Superior temporal gyrus (tissue), 1 donor: ENCODE results near the gene WBP2.

Experiments used
- DNase-seq: peaks from one replicate; pipeline ENCODE4 v3.0.0-alpha.2; 2016; ENCODE audit errors: extremely low spot score

The WBP2 gene

DNA sequence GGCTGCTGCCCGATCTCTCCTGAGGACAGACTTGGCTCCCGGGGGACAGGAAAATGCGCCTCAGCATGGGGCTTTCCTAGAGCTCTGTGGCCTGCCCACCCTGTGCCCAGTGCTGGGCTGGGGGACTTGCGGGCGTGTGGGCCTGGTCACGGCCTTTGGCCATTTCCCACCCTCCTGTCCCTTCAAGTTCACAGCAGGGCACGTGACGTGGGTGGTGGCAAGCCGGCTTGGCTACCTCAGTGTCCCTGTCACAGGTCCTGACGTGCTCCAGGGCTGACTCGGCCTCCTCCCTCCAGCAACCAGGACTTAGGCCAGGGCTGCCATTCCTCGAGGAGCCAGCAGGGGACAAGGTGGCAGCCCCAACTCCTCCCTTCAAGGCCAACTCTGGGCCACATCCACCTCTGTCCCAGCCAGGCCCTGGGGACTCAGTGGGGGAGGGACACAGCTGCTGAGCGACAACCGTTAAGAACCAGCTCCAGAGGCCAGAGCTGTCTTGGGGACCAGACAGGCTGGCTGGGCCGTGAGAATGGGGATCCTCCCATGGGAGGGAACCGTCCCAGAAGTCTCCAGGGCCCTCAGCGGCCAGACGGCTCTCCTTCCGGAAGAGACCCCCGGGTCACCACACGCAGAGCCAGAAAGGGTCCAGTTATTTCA is 9.9 kb downstream of the WBP2 start:
- DNase-seq: peak; percentile 45

DNA sequence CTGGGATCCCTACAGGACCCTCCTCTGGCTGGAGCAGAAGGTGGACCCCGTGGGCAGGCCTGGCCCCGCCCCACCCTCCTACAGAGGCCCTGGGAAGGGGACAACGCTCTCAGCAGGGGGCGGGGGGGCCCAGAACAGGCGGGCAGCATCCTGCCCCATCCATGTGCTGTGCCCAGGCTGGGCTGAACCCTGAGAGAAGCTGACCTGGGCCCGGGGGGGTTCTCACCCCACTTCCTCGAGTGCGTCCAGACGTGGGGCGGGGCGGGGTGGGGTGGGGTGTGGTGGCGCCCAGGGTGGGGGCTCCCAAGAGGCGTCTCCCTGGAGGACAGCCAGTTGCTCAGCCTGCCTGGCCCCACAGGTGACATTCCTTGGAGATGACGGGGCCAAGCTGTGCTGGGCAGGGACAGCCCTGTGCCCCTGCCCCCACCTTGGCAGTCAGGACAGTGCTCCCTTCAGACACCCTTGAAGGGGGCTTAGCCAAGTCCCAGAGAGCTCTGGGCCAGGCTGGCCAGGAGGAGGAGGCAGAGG is 10.5 kb downstream of the WBP2 start:
- DNase-seq: no peak

DNA sequence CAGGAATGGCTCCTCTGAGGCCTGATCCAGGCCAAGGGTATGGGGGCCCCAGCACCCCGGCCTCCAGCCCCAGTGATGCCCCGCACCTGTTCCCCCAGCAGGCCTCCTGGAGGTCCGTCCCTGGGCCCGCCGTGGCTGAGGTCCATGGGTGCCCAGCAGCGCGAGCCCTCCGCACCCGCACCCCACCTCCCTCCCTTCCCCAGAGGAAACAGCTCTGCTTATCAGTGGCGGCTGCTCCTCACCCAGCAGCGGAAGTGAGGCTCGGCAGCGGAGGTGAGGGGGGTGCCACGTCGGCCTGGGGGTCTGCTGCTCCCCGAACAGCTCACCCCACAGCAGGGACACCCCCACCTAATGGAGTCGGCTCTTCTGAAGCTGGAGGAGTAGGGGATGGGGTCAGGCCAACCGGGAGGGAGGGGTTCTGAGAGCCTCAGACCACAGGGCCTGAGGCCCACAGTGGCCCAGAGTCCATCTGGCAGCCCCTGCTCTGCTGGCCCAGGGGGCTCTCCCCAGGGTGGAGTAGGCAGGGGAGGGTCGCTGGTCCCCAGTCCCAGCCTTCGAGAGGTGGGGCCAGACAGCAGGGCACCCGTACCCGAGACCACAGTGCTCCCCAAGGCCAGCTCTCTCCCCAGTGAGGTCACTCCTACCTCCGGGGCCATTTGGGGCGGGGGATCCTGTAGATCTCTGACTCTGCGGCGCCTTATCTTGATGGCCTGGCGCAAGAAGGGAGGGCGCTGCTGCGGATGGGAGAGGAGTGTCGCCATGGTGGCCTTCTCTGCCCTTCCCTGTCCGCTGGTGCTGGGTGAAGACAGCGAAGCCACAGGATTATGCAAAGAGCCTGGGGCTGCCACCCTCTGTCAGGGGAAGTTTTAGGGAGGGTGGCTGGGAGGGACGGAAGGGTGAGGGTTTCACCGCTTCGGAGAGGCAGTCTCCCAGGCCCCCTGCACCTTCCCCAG is 11.3 kb downstream of the WBP2 start, which contains the start of gene UNC13D:
Gene UNC13D (minus strand): TSS at position 828 of the 953 bp plus-strand sequence. CDS start 67 bp downstream, at position 761.
- no peak for DNase-seq

DNA sequence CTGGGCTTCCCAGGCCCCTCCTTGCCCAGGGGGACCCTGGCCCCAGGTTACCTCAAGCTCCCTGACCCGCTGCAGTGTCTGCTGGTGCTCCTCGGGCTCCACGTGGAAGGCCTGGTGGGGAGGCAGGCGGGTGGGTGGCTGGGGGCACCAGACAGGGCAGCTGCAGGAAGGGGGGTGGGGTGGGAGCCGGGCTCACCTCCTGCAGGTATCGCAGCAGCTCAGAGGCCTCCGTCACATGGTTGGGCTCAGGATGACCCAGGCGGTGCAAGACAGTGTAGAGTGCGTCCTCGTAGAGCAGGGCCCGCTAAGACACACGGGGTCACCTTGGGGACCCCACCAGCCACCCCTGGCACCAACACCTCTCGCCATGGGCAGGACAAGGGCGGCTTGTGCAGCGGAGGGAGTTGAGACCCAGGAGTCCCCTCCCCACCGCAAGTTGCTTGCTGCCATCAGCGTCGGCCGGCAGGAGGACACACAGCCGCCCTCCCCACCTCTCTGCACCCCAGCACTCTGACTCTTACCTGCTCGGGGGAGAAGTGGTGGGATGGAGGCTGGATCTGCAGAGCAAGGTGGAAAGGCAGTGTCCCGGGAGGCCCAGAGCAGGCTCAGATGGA is 12.1 kb downstream of the WBP2 start:
- DNase-seq: no peak

DNA sequence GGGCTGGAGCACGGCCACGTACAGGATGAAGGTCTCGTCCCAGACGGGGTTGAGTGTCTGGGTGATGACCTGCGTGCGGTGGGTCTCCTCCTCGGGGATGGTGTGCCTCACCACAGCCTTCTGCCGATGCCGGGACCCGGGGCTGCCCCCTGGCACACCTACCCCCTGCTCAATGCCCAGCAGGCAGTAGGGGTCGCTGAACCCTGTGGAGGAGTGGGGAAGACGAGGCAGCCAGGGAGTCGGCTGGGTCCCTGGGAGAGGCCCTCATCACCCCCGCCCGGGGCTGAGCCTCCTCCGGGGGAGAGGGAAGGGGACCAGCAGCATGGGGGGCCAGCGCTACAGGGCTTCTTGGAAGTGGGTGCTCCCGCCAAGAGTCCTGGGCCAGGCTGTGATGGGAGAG is 12.7 kb downstream of the WBP2 start:
- DNase-seq: no peak

DNA sequence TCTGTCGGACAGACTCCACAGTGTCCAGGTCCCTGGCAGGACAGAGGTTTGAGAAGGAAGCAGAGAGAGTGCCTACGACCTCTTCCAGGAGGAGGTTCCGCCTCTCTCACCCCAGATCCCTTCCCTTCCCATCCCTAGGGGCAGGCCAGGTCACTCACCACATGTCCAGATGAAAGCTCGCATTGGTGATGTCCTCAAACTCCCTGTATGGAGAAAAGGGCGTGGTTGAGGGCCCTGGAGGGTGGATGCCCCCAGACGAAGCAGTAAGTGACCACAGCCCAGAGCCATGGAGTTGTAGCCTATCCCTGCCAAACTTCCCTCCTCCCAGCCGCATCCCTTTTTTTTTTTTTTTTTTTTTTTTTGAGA is 14.4 kb downstream of the WBP2 start:
- no peak for DNase-seq

DNA sequence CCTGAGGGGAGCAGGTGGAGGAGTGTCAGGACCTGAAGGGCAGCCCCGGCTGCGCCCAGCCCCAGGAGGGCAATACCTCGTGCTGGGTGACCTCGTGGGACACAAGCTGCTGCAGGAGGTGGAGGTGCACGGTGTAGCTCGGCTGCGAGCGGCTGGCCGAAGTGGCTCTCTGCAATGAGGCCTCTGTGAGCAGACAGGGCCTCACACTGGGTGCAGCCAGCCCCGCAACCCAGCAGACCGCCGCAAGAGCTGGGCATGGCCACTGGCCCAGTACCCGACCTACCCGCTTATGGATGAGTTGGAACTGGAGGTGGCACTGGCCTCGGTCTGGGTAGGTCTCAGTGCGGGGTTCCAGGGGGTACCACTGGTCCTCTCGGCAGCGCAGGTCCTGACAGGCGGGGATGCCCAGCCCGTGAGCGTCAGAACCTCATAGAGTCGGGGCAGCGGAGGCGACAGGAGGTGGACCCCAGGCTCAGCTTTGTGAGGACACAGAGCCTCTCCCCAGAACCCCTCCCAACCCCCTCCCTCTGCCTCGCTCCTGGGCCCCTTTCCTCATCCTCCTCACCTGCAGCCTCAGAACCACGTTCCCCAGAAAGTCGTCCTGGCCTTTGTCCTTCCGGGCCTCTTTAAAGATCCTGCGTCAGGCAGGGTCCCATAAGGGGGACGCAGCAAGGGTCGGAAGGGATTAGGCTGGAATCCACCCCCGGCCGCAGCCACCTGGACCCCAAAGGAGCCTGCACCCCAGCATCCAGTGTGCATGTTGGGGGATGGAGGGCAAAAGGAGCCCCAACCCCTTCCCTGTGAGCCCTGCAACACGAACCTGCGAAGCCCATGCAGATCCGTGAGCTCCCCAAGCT is 15.0 kb downstream of the WBP2 start:
- no peak for DNase-seq

DNA sequence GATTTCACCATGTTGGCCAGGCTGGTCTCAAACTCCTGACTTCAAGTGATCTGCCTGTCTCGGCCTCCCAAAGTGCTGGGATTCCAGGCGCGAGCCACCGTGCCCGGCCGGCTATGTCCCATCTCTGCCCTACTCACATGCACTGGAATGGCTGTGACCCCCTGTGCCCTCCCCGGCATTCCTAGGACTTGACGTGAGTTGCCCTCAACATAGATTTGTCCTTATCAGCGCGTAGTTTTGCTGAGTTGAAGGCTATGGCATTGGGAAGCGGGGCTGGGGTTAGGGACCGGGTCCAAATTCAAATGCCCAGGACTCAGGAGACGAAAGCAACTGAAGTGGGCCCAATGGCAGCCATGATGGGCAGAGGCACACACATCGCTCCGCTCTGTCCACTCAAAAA is 16.7 kb downstream of the WBP2 start:
- DNase-seq: no peak

DNA sequence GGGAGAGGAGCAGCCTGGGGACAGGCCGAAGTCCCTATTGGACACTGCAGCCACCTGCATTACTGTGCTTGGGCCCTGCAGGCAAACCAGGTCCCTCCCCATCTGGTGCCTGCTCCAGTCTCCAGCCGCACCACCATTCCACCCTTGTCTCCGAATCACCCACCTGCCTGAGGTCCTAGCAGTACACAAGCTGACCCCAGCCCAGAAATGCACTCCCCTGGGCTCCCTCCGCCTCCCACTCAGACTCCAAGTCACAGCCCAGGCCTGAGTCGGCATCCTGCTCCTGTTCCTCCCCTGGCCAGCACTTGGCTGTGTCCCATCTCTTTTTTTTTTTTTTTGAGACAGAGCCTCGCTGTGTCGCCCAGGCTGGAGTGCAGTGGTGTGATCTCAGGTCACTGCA is 17.2 kb downstream of the WBP2 start:
- DNase-seq: no peak

DNA sequence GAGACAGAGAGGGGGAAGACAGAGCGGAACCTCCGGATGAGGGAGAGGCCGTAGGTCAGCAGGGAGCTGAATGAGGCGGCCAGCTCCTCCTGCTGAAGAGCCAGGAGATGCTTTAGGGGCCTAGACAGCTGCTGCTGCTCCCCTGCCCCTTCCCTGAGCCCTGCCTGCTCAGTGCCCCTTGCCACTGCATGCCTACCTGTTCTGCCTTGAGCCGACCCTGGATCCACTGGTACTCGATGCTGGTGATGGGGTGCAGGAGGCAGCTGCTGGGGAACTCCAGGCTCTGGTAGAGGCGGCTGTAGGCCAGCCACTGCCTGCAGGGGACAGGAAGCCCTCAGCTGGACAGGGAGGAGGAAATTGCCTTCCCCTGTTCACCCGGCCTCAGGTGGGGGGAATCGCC is 18.5 kb downstream of the WBP2 start:
- DNase-seq: no peak

DNA sequence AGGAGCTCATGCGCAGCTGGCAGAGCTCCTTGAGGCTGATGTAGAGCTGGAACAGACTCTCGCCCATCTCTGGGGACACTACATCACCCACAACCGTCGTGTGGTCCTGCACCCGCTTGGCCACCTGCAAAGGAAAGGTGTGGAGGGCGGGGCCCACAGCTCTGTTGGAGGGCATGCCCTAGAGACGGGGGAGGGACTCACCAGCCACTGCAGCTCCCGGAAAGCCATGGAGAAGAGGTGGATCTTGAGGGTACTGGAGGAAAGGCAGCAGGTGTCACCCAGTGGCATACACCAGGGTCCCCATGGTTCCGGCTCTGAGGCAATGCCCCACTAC is 19.5 kb downstream of the WBP2 start:
- no peak for DNase-seq

DNA sequence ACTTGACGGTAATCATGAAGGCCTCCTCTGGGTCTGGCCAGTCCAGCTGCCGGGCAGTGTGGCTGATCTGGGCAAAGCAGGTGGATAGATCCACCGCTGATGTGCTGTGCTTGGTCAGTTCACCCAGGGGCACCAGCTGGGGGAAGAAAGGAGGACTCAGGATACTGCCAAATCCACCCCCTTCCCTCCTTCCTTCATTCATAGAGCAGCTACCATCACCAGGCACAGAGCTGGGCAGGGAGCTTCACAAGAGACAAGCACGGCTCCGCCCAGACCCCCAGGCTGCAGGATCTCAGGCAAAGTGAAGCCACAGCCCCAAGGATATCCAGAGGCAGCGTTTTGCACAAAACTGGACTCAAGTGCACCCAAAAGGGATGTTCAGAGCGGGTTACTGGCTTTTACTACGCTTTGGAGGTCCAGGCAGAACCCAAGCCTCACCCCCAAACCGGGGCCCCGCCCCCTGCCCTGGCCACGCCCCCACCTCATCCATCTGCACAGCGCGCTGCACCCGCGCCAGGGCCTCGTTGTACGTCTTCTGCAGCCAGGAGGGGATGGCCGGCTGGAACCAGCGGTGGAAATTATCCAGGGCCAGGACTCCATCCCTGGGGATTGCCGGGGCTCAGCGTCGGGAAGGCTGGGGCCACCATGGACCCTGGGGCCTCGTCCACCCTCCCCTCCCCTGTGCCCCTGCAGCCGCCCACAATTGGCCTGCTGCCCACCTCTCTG is 20.0 kb downstream of the WBP2 start:
- no peak for DNase-seq

DNA sequence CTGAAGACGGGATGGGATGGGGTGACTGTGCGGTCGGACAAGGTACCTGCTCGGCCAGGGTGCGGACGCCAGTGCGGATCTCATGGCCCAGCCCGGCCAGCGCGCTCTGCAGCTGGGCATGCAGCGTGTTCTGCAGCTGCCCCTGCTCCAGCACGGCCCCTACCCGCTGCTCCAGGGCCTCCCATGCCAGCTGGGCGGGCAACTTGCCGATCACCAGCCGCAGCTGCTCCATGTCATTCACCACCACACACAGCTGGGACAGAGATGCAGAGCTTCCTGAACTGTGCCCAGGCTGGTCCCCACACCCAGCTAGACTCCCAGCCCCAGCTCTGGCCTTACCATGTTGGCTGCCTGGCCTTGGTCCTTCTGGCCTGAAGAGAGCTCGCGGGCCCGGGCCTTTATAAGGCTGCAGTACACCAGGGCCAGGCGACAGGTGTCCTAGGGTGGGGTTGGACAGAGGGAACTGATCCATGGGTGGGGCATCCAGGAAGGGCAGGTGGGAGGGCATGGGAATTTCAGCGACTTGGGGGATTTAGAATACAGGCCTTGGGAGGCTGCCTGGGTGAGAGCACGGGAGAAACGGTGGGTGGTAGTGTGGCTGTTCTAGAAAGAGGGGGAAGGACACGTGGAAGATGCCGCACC is 20.7 kb downstream of the WBP2 start:
- DNase-seq: peak; percentile 29

DNA sequence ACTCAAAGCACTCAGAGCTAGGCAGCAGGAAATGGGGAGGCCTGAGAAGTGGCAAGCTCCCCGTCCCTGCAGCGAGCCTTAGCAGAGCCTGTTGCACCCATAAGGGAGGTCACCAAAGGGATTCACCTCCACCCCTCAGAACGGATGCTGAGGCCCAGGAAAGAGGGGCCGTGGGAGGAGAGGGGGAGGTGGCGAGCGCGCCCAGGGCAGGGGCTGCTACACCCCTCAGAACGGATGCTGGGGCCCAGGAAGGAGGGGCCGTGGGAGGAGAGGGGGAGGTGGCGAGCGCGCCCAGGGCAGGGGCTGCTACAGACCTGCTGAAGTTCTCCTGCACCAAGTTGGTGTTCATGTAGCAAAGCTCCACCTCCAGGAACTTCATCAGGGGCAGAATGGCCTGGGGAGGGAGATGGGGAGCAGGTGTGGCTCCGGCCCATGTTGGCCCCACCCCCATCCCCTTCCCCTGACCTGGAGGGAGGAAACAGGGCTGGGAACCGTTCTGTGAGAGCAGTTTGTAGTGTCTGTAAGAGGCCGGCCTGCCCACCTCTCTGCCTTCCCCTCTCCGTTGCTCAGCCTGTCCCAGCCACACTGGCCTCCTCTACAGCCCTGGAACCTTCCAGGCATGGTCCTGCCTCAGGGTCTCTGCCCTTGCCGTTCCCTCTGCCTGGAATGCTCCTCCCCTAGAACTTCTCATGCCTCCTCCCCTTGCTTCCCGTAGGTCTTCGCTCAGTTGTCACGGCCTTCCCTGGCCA is 22.3 kb downstream of the WBP2 start:
- DNase-seq: no peak

DNA sequence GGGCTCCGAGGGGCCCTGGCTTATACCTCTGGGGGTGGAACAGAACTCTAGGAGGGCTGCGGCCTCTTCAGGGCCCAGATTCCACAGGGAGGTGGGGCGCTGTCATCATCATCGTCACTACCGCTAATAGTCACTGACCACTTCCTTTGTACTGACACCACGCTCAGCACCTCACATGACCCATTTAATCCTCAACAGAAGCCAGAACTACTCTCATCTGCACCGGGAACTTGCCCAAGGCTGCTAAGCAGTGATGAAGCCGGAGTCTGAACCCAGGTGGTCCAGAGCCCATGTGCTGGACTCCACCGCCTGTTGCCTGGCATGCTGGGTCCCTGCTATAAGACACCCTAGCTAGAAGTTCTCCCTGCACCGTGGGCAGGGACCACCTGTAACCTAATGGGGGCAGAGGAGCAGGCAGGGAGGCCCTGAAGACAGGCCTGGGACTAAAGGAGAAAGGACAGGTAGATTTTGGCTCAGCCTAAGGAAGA is 22.9 kb downstream of the WBP2 start:
- no peak for DNase-seq

DNA sequence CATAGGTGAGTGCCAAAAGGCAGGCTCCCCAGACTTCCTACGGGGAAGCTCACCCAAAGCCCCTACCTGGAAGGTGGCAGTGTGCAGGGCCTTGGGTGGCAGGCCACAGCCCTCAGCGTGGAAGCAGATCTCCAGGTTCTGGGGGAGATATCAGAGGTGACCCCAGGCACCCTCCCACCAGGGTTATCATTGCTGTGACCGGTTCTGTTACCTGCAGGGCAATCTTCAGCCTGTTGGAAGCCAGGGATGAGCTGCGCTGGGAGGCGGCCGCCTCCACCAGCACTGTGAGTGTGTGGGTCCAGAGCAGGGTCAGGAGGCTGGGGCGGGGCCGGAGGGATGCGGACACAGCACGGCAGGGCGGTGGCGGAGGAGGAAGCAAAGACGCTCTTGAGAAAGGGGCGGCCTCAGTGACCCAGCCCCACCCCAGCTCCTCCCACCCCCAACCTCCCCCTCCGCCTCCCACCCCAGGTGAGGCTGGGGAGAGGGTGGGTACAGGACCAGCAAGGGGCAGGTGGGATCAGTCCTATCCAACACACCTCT is 24.0 kb downstream of the WBP2 start:
- DNase-seq: no peak

DNA sequence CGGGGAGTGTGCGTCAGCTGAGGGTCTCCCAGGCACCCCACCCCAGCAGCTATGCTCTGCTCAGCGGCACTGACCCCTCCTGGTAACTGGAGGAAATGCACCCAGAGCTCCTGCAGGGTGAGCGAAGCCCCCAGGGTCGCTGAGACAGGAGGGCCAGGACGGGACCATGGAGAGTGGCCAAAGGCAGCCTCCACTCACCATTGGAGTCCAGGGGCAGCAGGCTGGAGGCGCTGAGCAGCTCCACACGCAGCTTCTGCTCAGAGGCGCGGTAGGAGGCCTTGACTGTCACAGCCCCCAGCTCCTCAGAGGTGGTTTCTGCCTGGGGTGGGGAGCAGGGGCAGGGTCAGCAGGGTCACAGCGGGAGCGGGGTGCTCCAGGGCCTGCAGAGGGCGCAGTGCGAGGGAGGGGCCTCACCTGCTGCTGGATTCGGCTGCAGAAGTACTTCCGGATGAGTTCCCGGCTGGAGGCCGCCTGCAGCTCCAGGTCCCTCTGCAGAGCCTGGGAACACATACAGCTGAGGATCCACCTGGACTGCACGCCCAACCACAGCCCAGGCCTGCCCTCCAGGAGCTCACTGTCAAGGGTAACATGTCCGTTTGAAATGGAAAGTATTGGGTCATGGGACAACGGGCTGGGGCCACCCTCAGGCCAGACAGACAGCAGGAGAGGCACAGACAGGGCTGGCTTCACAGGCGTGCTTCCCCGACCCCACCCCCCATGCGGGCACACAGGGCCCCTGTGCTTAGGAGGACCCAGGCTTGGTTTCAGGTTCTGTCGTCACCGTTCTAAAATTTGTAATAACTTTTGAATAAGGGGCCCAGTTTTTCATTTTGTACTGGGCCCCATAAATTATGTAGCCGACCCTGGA is 24.7 kb downstream of the WBP2 start:
- DNase-seq: no peak

DNA sequence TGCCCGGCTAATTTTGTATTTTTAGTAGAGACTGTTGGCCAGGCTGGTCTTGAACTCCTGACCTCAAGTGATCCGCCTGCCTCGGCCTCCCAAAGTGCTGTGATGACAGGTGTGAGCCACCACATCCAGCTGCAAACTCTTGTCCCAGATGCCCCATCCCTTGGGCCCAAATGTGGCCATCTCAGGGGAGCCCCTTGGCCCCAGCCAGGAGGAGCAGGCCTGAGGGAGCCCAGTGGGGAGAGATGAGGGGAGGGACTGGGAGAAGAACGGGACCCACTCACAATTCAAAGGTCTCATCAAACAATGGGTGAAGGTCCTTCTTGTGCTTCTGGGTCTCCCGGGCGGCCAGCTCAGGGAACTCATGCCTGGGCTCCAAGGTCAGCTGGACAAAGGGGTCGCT is 25.4 kb downstream of the WBP2 start:
- DNase-seq: no peak
